ENCODE data around the gene MED14.

DNA sequence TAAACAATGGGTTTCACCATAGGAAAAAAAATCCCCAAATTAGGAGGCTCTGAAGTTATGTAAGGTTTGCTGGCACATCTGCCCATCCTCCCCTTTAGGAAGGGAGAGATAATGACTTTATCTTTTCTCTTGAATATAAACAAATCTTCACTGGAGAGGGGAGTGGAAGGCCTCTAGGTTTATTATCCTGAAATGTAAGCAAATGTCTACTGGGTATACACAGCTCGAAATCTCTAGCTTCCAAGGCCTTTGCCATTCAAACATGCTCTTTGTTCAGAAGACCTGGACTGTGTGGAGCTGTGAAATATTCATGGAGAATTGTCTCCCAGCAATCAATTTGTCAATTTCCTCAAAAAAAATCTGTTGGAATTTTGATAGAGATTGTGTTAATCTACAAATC lies 21.7 kb upstream of the MED14 start:
- TF ChIP-seq CTCF (IDR thresholded peaks at IDR 0.05; ENCODE audit: insufficient read depth, low read depth, low read length) (no peak), EZH2 (IDR thresholded peaks at IDR 0.05; ENCODE audit: insufficient read depth, low read length) (no peak)
